Prostate gland (tissue), 2 donors: ENCODE measurements around the gene RHOT2.

ENCODE experiments used
- CTCF ChIP-seq, 4 experiments: fragments of 200-600 bp in 2 of 4; fragments of 450-650 bp in 2 of 4; sonication (generic) in 2 of 4; IDR thresholded peaks; 1 replicate in 3 of 4; 2 replicates in 1 of 4; pipeline ENCODE4 v1.5.1; 2016 to 2019; ENCODE audit warnings: antibody characterized with exemption in 4 of 4, mild to moderate bottlenecking in 2 of 4, moderate library complexity in 2 of 4
- POLR2A ChIP-seq: fragments of 450-650 bp; IDR thresholded peaks from one replicate; pipeline ENCODE4 v1.6.1; 2016; ENCODE audit warnings: antibody characterized with exemption, mild to moderate bottlenecking
- POLR2AphosphoS5 ChIP-seq: sonication (generic); formaldehyde crosslinking; IDR thresholded peaks from one replicate; pipeline ENCODE4 v1.6.1; 2017; ENCODE audit warnings: antibody characterized with exemption

- TF ChIP-seq POLR2A (no peak), CTCF (IDR thresholded peaks at IDR 0.05) (no peak), POLR2AphosphoS5 (no peak)
These were observed 49.7 kb downstream of the RHOT2 start for GRCh38 chr16:717450-718245.
